ENCODE results near the gene ARMH1. TPM values are rescaled to one million over a fixed set of nuclear protein-coding genes. Genes with fewer than 3 reads are reported as not detected.

ARMH1 gene
- total RNA-seq, 1 donor: 30.0 TPM

DNA sequence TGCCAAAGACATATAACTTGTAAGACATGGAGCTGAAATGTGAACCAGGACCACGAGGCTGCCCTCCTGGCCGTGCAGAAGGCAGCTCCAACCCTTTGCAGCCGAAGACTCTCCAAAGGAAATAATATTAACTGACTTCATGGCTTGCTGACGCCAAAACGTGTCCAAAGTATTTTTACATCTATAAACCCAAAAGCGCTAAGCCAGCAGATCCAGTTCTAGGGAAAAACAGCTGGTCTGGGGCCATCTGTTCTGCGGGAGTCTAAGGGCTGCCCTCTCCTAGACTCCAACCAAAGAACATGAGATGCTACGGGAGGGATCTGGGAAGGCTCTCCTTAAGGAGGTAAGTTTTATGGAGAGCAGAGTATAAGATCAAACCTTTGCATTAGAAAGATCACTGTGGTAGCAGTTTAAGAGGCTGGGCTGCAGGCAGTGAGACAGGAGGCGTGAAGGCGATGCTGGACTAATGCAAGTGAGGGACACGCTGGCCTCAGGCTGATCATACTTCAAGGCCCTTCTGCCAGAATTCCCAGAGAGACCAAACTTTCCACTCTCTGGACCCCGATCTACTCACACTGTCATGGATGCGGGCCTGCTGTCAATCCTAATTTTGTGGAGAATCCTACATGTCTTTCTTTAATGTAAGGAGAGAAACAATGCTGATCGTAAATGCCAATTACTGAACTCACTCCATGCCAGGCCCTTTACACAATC is 1.4 kb upstream of the ARMH1 start:
- Histone ChIP-seq H3K4me1 (ENCODE audit: insufficient read depth, low read length) (peaks cover 63% of the 10 kb centered on the region), H3K4me3 (ENCODE audit: low read length) (no peak overlapping the region), H3K27me3 (ENCODE audit: insufficient read depth, low read length) (no peaks in the 10 kb centered on the region), H3K9me3 (ENCODE audit: low read depth, low read length) (no peaks in the 10 kb centered on the region)

DNA sequence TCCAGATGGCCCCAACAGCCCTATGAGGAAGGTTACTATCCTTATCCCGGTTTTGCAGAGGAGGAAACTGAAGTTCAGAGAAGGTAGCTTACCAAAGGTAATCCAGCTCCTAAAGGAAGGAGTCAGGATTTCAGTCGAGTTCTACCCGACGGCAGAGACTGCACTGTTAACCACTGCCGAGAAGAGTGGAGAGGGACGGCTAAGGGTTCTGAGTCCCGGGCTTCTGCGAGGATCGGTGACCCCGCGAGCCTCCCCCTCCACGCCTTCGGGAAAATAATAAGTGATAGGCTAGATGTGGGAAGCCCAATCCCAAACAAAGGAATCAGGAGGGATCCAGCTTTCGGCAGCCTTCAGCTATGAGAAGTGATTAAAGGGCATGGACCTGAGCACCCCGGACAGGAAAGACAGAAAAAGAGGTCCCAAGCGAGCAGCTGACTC is 820 bp upstream of the ARMH1 start:
- Histone ChIP-seq H3K27me3 (ENCODE audit: insufficient read depth, low read length) (no peaks in the 10 kb centered on the region), H3K4me3 (ENCODE audit: low read length) (peak overlapping the region; percentile 59), H3K9me3 (ENCODE audit: low read depth, low read length) (no peaks in the 10 kb centered on the region), H3K4me1 (ENCODE audit: insufficient read depth, low read length) (peaks cover 69% of the 10 kb centered on the region)

DNA sequence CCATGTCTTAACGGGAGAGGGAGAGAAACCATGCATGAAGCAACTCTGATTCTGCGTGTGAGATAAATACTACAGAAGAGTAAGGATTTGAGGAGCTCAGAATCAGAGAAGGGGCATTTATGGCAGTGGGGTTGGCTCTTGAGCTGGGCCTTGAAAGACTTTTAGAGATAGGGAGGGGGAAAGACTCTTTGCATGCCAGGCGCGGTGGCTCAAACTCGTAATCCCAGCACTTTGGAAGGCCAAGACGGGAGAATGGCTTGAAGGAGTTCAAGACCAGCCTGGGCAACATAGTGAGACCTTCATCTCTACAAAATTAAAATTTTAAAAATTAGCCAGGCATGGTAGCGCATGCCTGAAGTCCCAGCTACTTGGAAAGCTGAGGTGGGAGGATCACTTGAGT is 672 bp downstream of the ARMH1 start:
- peaks cover 72% of the 10 kb centered on the region for H3K4me1 ChIP-seq (ENCODE audit: insufficient read depth, low read length)
- H3K4me3 ChIP-seq (ENCODE audit: low read length): no peak overlapping the region
- H3K9me3 ChIP-seq (ENCODE audit: low read depth, low read length): no peaks in the 10 kb centered on the region
- no peaks in the 10 kb centered on the region for H3K27me3 ChIP-seq (ENCODE audit: insufficient read depth, low read length)

DNA sequence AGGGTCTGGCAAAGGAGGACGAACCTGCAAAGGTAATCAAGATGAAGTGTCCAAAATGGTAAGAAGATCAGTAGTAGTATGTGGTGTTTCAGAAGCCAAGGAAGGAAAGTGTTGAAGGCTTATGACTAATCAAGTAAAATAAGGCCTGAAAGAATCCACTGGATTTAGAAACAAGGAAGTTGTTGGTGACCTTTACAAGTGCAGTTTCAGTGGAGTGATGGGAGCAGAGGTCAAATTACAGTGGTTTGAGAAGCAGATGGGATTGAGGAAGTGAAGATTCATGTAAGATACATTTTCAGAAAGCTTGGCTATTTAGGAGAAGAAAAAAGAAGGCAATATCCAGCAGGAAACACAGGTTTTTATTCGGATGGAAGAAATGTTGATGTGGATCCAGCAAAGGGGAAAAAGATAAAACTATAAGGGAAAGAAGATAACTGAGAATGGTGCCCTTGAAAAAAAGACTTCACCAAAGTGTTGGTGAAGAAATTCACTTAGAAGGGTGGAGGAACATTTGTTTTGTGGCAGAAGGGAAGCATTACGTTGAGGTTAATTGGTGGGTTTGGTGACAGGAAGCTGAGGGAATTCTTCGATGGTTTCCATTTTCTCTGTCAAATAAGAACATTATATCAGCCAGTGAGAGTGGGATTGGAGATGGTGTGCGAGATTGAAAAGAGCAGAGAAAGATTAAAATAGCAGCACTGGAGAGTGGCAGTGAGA is 2.1 kb downstream of the ARMH1 start:
- H3K4me3 ChIP-seq (ENCODE audit: low read length): no peak overlapping the region
- no peaks in the 10 kb centered on the region for H3K9me3 ChIP-seq (ENCODE audit: low read depth, low read length)
- no peaks in the 10 kb centered on the region for H3K27me3 ChIP-seq (ENCODE audit: insufficient read depth, low read length)
- H3K4me1 ChIP-seq (ENCODE audit: insufficient read depth, low read length): peaks cover 68% of the 10 kb centered on the region

DNA sequence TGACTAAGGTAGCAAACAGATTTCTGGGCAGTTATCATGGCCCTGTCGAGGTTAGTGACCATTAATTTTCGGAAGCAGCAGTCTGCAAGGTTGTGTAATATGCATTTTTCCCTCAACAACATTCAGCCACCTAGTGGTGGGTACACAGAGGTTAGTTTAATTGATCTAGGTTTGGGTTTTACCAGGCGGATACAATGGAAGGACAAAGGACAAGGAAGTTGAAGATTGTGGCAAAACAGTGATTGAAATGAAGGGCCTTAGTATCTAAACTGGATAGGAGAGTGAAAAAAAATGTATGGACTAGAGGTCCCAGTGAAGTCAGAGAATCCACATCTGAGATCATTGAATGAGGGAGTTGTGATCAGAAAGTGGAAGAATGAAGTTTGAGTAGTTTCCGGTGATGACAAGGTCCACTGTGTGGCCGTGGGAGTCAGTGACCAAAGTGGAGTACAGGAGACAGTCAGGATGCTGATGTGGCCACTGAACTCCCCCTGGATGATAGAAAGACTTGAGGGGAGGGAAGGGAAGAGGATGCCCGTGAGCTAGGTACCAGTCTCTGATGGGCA is 2.8 kb downstream of the ARMH1 start:
- no peak overlapping the region for H3K4me3 ChIP-seq (ENCODE audit: low read length)
- no peaks in the 10 kb centered on the region for H3K27me3 ChIP-seq (ENCODE audit: insufficient read depth, low read length)
- no peaks in the 10 kb centered on the region for H3K9me3 ChIP-seq (ENCODE audit: low read depth, low read length)
- peaks cover 67% of the 10 kb centered on the region for H3K4me1 ChIP-seq (ENCODE audit: insufficient read depth, low read length)

DNA sequence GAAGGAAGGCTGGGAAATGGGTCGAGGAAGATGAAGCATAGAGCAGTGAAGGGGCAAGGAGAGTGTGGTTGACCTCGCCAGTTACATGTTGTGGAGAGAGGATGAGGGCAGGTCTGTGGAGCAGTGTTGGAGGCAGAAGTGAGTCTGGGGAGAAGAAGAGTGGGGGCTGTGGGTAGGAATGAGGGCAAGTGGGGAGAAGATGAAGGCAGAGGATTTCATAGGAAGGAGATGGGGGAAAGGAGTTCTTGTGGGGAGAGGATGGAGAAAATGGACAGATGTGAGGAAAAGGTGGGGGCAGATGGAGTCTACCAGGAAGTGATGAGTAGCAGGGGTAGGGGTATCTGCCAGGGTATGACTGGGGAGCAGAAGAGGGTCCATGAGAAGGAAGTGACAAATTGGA is 3.6 kb downstream of the ARMH1 start:
- H3K27me3 ChIP-seq (ENCODE audit: insufficient read depth, low read length): no peaks in the 10 kb centered on the region
- peaks cover 67% of the 10 kb centered on the region for H3K4me1 ChIP-seq (ENCODE audit: insufficient read depth, low read length)
- H3K9me3 ChIP-seq (ENCODE audit: low read depth, low read length): no peaks in the 10 kb centered on the region
- no peak overlapping the region for H3K4me3 ChIP-seq (ENCODE audit: low read length)

DNA sequence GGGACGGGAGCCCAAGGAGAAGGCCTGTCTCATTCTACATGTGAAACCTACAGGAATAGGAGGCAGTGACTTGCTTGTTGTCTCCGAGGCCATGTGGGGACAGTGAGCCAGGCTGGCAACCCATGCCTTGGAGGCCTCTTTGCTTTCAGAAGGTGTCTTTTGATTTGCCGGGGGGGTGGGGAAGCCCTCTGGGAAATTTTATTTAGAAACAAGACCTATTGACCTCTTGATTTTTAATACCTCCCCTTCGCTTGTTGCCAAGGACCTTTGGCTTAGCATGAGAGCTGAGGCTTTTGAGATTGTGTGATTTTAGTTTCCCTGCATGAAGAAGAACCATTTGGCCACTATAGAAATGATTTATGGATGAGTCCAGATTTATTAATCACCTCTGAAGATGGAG is 4.1 kb downstream of the ARMH1 start:
- H3K27me3 ChIP-seq (ENCODE audit: insufficient read depth, low read length): no peaks in the 10 kb centered on the region
- H3K9me3 ChIP-seq (ENCODE audit: low read depth, low read length): no peaks in the 10 kb centered on the region
- peaks cover 67% of the 10 kb centered on the region for H3K4me1 ChIP-seq (ENCODE audit: insufficient read depth, low read length)
- H3K4me3 ChIP-seq (ENCODE audit: low read length): no peak overlapping the region

DNA sequence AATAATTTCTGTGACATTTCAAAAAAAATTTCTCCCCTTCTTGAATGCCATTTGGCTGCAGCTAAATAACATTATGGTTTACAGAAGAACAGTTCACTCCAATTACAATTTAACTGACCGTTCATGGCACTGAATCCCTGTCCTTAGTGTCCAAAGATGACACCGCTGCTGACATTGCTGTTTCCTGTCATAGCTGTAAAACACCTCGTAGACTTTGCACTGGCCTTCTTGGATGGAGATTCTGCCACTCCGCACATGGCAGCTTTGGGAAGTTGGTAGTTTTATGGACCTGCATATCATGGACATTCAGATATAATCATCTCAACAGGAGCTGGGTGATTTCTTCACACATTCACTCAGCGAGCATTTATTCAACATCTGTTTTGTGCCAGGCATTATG is 5.0 kb downstream of the ARMH1 start:
- Histone ChIP-seq H3K4me3 (ENCODE audit: low read length) (no peak overlapping the region), H3K9me3 (ENCODE audit: low read depth, low read length) (no peaks in the 10 kb centered on the region), H3K27me3 (ENCODE audit: insufficient read depth, low read length) (no peaks in the 10 kb centered on the region), H3K4me1 (ENCODE audit: insufficient read depth, low read length) (peaks cover 71% of the 10 kb centered on the region)

DNA sequence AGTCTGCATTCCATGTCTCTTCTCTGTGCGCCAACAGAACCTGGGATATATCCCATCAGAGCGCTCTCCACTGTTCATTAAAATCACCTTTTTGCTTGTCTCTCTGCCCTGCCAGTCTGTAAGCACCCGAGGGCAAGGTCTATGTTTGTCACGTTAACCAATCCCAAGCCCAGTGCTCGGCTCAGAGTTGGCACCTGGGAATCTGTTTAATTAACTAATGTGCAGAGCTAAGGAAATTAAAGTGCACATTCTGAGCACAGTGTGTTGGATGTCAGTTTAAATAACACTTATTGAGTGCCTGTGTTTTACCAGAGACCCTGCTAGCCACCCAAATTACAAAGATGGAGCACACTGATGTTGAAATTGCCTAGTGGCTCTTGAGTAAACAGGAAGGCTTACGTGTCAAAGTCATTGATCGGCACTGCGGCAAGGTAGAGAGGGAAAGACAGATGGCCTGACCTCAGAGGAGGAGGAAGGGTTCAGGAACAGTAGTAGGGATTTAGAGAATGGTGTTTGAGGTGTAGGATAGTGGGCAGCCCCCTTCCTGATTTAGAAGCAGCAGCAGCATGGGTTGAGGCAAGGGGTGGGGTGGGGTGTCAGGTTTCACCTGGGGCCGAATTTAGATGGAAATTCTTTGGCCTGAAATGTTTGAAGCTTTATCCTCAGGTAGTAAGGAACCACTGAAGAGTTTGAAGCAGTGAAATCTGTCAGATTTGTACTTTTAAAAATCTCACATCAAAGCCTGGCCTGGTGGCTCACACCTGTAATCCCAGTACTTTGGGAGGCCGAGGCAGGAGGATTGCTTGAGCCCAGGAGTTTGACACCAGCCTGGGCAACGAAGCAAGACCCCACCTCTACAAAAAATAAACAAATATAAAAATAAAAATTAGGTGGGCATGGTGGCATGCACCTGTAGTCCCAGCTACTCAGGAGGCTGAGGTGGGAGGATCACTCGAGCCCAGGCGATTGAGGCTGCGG is 7.7 kb downstream of the ARMH1 start:
- H3K4me3 ChIP-seq (ENCODE audit: low read length): no peak overlapping the region
- no peaks in the 10 kb centered on the region for H3K27me3 ChIP-seq (ENCODE audit: insufficient read depth, low read length)
- peaks cover 58% of the 10 kb centered on the region for H3K4me1 ChIP-seq (ENCODE audit: insufficient read depth, low read length)

DNA sequence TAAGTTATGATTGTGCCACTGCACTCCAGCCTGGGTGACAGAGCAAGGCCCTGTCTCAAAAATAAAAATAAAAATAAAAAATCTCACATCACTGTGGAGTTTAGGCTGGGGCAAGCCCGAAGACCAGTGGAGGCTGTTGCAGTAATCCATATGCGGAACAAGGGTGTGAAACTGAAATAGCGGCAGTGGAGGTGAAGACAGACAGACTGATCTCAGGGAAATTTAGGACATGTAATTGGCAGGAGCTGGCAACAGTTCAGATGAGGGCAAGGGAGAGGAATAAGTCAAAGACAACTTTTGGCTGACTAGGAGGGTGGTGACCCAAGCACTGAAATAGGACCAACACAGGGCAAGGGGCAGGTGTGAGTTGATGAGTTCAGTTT is 8.4 kb downstream of the ARMH1 start:
- no peak overlapping the region for H3K4me3 ChIP-seq (ENCODE audit: low read length)
- peaks cover 51% of the 10 kb centered on the region for H3K4me1 ChIP-seq (ENCODE audit: insufficient read depth, low read length)
- no peaks in the 10 kb centered on the region for H3K9me3 ChIP-seq (ENCODE audit: low read depth, low read length)
- H3K27me3 ChIP-seq (ENCODE audit: insufficient read depth, low read length): no peaks in the 10 kb centered on the region

More for the DNA sequence above, 7.7 kb downstream of the ARMH1 start:
- H3K9me3 ChIP-seq (ENCODE audit: low read depth, low read length): no peaks in the 10 kb centered on the region

DNA sequence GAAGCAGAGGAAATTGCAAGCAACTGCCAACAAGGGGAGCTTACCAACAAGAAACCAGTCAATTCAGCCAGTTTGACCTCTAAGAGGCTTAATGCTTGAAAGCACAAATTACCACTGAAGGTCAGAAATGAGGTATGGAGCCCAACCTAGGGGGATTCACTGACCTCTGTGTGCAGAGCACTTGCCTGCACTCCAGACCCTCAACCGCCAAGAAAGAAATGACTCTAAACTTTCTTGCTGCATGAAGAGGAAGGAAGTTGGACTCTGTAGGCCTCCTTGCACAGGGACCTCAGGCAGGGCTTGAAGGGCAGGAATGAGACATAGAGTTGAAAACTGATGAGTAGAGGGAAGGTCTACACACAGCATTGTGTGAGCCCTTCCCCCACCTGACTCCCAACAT is 10.0 kb downstream of the ARMH1 start:
- Histone ChIP-seq H3K4me3 (ENCODE audit: low read length) (no peak overlapping the region), H3K27me3 (ENCODE audit: insufficient read depth, low read length) (no peaks in the 10 kb centered on the region), H3K4me1 (ENCODE audit: insufficient read depth, low read length) (peaks cover 40% of the 10 kb centered on the region), H3K9me3 (ENCODE audit: low read depth, low read length) (no peaks in the 10 kb centered on the region)

DNA sequence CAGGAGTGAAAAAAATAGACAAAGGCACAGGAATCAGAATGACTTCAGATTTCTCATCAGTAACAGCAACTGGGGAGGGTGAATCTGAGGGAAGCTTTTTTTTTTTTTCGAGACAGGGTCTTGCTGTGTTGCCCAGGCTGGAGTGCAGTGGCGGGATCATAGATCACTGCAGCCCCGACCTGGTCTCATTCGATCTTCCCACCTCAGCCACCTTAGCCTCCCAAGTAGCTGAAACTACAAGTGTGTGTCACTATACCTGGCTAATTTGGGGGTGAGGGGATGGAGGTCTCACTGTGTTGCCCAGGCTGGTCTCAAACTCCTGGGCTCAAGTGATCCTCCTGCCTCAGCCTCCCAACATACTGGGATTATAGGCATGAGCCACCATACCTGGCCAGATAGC is 10.7 kb downstream of the ARMH1 start:
- no peaks in the 10 kb centered on the region for H3K27me3 ChIP-seq (ENCODE audit: insufficient read depth, low read length)
- no peak overlapping the region for H3K4me3 ChIP-seq (ENCODE audit: low read length)
- peaks cover 40% of the 10 kb centered on the region for H3K4me1 ChIP-seq (ENCODE audit: insufficient read depth, low read length)
- H3K9me3 ChIP-seq (ENCODE audit: low read depth, low read length): no peaks in the 10 kb centered on the region

DNA sequence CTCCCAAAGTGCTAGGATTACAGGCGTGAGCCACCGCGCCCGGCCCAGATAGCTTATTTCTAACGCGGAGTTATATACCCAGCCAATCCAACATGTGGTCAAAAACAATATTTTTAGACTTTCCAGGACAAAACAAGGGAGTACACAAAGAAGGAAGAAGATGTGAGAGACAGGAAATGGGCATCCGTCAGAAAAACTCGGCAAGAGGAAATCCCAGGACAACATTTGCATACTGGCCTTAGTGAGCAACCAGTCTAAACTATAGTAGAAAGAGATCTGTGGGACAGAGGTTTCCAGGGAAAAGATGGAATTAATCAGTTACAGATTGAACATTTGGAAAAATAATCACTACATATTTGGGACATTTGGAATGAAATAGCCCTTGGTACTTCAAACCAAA is 11.4 kb downstream of the ARMH1 start:
- Histone ChIP-seq H3K4me3 (ENCODE audit: low read length) (no peak overlapping the region), H3K4me1 (ENCODE audit: insufficient read depth, low read length) (peaks cover 40% of the 10 kb centered on the region), H3K9me3 (ENCODE audit: low read depth, low read length) (no peaks in the 10 kb centered on the region), H3K27me3 (ENCODE audit: insufficient read depth, low read length) (no peaks in the 10 kb centered on the region)

DNA sequence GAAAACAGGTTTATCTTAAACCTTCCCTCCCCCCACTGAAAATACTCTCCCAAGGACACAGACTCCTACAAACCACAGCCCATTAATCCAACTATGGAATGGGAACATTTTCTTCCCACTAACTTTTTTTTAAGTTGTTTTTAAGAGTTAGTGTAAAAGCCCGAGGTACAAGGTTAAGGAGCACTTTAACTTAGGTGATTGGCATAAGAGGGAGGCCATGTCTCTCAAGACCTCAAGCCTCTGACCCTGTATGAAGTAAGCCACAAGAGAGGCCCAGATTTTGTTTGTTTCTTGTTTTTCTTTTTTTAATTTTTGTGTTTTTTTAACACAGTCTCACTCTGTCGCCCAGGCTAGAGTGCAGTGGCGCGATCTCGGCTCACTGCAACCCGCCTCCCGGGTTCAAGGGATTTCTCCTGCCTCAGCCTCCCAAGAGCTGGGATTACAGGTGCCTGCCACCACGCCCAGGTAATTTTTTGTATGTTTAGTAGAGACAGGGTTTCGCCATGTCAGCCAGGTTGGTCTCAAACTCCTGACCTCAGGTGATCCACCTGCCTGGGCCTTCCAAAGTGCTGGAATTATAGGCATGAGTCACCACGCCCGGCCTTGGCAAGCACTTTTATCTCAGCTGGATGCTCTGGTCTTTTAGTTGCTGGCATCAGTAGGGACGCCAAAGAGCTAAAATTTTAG is 14.4 kb downstream of the ARMH1 start:
- no peaks in the 10 kb centered on the region for H3K27me3 ChIP-seq (ENCODE audit: insufficient read depth, low read length)
- no peaks in the 10 kb centered on the region for H3K9me3 ChIP-seq (ENCODE audit: low read depth, low read length)
- H3K4me3 ChIP-seq (ENCODE audit: low read length): no peak overlapping the region
- peaks cover 18% of the 10 kb centered on the region for H3K4me1 ChIP-seq (ENCODE audit: insufficient read depth, low read length)

Data from mononuclear cell (primary cell).